Posterior cingulate gyrus (tissue), 11 donors: Measurements from ENCODE around the gene FAM229A.

Experiments
- DNase-seq, 10 donors: peaks; one replicate each; pipeline versions ENCODE4 v3.0.0 to v3.0.0-alpha.2; 2020 to 2021; ENCODE audit warnings: mixed read lengths in 3 of 10
- intact Hi-C: fragments of 100-400 bp; cut with DNase I; formaldehyde crosslinking; loops from one replicate; pipeline ENCODE4 v1.15.1; 2023

The FAM229A gene

DNA sequence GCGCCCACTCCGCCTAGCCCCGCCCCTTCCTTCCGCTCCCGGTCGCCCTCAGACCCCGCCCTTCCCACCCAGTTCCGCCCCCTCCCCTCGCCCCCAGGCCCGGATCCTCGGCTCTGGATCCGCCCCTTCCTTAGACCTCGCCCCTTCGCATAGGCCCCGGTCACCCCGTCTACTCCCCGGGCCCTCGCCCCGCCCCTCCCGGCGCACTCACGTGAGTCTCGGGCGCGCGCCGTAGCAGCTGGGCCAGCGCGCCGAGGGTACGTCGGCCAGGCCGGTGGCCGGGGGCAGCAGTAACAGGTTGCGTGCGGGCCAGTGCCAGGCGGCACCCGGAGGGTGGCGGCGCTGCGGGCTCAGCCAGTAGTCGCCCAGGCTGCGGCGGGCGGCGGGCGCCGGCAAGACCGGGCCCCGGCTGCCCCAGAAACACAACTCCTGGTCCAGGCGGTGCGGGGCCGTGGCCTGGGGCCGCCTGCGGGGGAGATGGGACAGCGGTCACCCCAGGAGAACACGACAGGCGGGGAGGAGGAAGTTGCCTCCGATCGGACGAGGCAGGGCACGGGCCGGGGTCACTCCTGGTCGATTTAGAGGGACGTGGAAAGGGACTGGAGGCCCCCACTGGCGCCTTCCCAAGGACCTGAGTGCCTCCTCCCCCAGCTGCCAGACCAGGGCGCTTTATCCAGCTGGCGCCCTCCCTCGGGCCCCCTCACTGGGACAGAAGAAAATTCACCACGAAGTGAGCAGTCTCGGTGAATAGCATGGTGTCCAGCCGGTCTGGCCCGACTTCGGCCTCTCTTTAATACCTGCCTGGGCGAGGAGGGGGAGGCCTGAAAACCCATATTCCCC is 10.7 kb downstream of the FAM229A start:
- intact Hi-C loops = loop anchor here (1.0 kb wide), 1 partner anchor 10 kb away; no protein-coding TSS in a partner anchor
- DNase-seq = peak; percentile 83 to 99 (median 87)

DNA sequence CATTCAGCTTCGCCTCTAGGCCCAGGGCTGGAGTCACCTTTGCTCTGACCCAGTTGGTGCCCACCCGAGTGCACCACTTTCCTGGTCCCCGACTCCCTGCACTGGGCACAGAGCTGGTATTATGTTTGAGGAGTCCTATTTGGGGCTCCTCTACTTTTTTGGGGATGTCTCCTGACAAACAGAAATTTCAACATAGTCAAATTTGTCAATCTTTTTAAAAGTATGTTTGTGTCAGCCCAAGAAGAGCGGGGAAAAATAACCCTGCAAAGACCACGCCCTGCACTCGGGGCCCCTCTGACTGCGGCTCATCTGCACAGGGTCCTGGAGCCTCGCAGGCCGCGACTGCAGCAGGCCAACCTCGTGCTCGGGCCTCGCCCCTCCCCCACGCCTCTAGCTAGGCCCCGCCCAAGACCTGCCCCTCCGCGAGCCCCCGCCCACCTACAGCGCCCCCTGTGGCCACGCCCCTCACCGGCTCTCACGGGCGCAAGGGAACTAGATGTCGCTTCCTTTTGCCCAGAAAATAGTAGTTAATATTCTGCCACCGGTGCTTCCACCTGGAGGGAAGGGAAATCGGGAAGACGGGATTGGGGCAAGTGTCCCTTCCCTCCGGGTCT is 11.4 kb downstream of the FAM229A start:
- intact Hi-C loops = loop anchor here (1.0 kb wide), 1 partner anchor 10 kb away; no protein-coding TSS in a partner anchor
- DNase-seq = peak; percentile 54 to 96 (median 72)

DNA sequence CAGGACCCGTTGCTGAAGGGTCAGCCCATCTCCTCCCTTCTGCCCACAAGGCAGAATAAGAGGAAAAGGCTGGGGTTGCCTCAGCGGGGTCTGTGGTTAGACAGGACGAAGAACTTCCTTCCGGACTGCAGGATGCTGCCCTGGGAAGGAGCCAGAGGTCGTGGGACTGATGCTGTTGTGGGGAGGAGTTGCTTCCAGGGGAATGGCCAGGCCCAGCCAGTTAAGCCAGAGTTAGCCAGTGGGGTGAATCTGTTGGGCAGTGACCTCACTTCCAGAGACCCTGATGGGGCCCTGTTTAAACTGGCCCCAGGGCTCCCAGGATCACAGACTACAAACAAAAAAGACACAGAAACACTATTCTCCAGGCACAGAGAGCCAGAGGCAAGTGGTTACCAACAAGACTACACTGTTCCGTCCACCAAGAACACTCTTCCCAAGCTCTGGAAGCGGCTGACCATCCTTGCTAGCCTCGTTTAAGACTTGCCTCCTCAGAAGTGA is 13.0 kb downstream of the FAM229A start:
- intact Hi-C loops = no loop called here
- DNase-seq = peak in 1 of 10 donors; percentile 84

DNA sequence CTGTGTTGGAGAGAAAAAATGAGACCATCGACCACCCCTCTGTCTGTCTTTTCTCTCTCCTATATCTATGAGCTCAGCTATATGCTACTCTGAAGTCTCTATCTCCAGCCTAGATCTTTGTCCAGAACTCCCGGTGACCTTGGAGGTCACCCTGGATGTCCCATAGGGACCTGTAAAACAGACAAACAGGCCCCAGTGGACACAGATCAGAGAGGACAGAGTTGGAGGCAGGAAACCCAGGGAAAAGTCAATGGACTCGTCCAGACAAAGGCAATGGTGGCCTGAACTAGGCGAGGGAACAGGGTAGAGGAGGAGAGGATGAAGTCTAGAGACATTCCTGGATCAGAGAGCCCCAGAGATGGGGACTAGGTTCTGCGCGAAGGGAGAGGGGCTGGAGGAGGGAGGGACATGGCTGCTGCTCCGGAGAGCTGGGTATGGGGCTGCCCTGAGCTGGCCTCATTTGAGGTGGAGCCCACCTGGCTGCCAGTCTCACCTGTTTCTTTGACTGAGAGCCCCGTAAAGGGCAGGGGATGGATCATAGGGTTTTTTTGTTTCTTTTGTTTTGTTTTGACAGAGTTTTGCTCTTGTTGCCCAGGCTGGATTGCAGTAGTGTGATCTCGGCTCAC is 15.6 kb downstream of the FAM229A start:
- intact Hi-C loops = no loop called here
- peak in 2 of 10 donors; percentile 55 to 61 for DNase-seq

DNA sequence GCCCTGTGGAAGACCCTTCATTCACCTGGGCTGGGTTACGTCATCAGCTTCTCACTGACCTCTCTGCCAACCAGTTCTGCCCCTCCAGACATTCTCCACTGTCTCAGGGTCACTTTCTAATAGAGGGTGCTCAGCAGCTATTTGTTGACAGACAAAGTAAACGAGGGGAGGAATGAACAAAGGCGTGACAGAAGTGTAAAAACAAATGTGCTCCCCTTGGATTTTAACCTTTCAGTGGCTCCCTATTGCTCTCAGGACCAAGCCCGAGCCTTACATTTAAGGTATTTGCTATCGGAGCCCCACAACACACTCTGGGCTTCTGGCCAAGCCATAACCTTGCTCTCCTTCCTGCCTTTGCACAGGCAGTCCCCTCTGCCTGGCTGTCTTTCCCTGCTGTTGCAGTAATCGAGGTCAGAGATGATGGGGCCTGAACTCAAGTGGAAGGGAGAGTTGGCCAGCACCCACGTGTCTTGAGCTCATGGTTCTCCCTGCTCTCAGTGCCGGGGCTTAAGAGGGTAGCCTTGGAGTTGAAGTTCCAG is 16.9 kb downstream of the FAM229A start:
- DNase-seq = no peak
- intact Hi-C loops = no loop called here

DNA sequence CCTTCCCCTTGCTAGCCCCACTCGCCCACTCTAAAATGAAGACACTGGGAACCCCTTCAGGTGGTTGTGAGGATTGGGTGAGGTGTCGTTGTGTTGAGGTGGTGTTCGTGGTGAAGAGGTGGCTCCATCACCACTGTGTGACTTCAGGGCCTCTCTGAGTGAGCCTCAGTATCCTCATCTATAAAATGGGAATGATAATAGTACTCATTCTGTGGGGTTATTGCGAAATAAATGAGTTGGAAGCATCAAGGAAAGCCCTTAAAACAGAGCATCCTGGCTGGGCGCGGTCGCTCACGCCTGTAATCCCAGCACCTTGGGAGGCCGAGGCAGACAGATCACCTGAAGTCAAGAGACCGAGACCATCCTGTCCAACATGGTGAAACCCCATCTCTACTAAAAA is 19.6 kb downstream of the FAM229A start:
- DNase-seq = no peak
- intact Hi-C loops = no loop called here

DNA sequence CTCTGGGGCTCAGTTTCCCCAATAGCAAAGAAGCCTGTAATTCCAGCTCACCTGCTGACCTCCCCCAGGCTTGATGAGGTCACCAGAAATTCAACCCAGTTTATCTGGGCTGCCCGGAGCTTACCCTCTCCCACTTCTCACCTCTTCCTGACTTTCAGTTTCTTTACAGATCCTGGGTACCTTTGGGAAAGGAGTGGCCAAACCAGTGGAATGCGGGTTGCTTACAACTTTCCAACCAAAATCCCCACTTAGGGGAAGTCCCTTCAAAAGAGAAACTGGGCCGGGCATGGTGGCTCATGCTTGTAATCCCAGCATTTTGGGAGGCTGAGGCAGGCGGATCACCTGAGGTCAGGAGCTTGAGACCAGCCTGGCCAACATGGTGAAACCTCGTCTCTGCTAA is 20.3 kb downstream of the FAM229A start:
- peak in 1 of 10 donors; percentile 18 for DNase-seq
- intact Hi-C loops = loop anchor here (1.0 kb wide), 1 partner anchor 9 kb away; no protein-coding TSS in a partner anchor

DNA sequence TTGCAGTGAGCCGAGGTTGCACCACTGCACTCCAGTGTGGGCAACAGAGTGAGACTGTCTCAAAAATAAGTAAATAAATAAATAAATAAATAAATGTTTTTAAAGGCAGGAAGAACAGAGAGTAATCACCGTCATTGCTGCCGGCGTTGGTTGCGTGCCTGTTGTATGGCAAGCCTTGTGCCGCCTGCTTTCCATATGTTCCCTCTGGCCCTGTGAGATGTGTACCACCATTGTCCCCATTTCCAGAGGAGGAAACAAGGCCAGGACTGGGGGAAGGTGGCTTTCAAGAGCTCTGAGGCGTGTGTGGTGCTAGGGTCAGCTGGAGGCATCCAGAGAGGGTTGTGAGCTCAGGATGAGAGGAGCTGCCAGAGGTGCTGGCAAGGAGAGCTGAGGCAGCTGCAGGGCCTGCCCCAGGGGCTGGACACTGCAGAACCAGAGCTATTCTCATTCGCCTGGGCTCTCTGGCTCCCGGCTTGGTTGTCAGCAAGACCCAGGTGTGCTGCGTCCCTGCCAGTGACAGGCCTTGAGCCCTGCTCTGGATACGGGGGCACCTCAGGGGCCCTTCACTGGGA is 21.0 kb downstream of the FAM229A start:
- intact Hi-C loops = loop anchor here (1.0 kb wide), 1 partner anchor 10 kb away; no protein-coding TSS in a partner anchor
- peak in 4 of 10 donors; percentile 36 to 89 (median 58) for DNase-seq

DNA sequence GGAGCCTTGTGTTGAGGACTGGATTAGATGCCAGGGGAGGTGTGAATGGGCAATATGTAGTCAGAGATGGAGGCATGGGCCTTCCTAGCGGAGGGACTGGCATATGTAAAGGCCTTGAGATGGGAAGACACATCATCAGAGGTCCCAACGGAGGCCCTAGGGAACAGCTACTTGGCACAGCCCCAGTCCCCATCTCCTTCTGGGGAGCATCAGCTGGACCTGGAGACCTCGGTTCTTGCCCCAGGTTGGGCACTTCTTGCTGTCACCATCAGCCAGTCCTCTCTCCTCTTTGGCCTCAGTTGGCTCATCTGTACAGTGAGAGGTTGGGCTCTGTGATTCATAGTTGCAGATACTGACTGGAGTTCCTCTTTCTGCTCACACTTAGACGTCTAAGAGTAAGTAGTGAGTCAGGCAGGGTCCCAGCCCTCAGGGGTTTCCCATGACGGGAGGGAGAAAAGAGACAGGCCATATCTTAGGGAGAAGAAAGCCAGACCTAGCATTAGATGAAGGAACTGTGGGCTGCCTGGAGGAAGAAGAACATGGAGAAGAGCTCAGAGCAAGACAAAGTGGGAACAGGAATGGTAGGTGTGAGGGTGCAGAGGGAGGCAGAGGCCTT is 22.8 kb downstream of the FAM229A start:
- DNase-seq = peak in 1 of 10 donors; percentile 18

DNA sequence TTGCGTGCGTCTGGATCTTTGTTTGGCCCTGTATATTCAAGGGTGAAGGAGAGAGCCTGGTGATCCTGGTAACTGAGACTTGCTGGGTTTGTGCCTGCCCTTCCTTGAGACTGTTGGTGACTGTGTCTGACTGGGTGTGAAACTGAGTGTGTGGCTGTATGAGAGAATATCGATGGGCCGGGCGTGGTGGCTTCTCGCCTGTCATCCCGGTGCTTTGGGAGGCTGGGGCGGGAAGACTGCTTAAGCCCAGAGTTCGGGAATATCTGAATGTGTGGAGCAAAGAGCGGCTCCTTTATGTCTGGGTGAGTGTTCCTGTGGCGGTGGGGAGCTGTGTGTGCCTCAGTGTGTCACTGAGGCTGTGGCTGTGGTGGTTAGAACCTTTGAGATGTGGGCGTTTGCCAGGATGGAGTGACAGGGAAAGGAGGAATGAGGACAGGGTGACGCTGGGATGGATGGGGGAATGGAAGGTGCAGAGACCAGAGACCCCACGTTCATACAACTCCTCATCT is 23.6 kb downstream of the FAM229A start:
- peak in 2 of 10 donors; percentile 41 to 58 for DNase-seq
- intact Hi-C loops = loop anchor here (10.0 kb wide), 1 partner anchor 124 kb away; no protein-coding TSS in a partner anchor

More for the DNA sequence above, 22.8 kb downstream of the FAM229A start:
- intact Hi-C loops = loop anchor here (10.0 kb wide), 1 partner anchor 125 kb away; no protein-coding TSS in a partner anchor

DNA sequence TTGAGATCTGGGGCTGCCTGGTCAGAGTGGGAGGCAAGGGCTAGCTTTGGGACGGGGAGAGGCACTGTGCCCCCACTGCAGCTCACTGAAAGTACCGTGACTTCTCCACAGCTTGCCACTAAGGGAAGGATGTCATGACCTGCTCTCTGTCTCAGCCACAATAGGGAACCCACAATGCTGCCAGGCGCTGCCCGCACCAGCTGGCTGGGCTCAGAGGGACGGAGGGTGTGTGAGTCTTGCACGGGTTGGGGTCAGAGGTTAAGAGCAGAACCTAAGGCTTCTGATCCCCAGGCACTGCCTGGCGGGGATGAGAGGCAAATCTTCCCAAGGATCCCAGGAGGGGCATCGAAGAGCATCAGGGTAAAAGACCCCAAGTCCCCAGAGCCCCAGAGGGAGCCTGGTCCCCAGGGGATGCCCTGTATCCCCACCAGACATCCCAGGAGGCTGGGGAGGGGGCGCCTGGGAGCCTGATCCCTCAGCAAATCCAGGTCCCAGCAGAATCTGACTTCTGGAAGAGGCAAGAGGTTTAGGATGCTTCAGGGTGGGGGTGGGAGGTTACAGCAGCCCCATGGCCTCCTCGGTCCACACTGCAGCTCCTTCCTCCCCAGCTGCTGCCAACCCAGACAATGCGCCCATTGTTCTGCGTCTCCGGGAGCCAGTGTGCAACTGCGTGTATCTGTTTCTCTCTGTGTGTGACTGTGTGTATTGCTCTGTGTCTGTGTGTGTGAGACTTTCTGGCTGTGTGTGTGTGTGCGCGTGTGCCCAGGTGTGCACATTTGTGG is 24.2 kb downstream of the FAM229A start:
- peak; percentile 73 to 98 (median 88) for DNase-seq
- intact Hi-C loops = loop anchor here (10.0 kb wide), 1 partner anchor 123 kb away; no protein-coding TSS in a partner anchor

DNA sequence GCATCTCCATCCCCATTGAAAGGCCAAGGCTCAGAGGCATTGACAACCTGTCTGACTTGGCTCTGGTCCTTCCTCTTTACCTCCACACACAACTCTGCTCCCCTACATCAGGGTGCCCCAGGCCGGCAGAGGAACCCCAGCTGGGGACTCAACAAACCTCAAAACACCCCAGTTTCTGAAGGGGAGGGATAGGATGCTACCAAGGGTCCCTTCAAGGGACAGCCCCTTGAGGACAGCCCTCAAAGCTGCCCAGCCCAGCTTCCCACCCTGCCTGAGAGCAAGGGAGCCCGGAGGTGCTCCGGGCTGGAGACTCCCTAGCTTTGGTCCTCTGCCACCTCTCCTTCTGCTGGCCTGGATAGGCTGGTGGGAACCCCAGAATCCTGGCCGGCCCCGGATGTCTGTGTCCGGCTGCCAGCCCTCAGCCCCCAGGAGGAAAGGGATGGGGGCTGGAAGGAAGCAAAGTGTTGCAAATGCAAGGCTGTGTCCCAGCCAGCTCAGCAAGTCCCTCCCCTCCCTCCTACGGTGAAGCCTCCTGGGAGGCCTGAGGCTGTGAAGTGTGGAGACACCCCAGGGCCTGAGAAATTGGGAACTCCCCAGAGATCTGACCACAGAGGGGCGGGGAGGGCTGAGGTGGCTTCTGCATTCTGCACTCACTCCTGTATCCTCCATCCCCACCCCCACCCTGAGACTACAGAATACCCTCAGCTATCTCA is 25.2 kb downstream of the FAM229A start:
- intact Hi-C loops = loop anchor here (10.0 kb wide), 1 partner anchor 122 kb away; no protein-coding TSS in a partner anchor
- DNase-seq = peak in 1 of 10 donors; percentile 78

DNA sequence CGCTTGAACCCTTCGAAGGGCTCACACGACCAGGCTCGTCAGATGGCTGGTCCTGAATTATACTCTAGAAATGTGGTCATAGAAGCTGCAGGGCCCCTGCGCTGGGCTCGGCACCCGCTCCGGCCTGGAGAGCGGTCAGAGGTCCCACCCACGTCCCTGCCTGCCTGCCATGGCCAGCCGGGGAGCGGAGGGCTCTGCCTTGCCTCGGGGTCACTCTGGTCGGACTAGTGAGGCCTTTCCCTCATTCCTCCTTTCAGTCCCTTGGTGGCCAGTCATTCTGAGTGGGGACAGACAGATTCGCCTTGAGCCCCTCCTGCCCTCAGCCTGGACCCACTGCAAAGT is 25.7 kb downstream of the FAM229A start:
- intact Hi-C loops = loop anchor here (10.0 kb wide), 1 partner anchor 122 kb away; no protein-coding TSS in a partner anchor
- DNase-seq = no peak

DNA sequence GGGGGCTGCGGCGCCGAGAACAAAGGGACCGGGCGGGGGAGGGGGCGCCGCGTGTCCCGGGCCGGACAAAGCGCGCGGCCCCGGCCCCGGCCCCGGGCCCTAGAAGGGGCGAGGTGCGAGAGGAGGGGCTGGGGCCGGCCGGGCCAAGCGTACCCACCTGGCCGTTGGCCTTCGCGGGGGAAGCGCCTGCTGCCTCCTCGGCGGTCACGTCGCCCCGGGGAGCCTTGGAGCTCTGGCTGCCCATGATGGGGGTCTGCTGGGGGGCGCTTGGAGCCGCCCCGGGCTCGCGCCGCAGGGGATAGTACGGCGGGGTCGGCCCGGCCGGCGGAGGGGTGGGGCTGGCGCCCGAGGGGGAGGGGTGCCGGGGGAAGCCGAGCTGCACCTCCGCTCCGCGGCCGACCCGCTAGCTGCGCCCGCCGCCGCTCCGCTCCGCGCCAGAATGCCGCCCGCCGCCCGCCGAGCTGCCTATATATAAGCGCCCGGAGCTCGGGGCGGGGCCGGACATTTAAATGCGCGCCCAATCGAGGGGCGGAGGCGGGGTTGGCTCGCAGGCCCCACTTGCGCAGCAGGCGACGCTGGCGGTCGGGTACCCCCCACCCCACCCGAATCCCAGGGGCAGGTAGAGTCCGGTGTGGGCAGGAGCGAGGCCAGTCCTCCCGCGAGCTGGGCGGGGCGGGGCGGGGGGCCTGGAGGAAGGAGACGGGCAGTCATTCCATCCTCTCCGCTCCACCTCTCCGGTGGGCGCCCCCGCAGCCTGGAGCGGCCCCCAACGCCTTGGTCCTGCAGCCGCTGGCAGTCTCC is 26.3 kb downstream of the FAM229A start, which contains the start of gene MARCKSL1:
TSS of gene MARCKSL1 (minus strand) at position 444 of the 801 bp plus-strand sequence. CDS start at position 244, 200 bp downstream.
- DNase-seq = peak; percentile 78 to 98 (median 87)
- intact Hi-C loops = loop anchor here (10.0 kb wide), 1 partner anchor 121 kb away; no protein-coding TSS in a partner anchor

DNA sequence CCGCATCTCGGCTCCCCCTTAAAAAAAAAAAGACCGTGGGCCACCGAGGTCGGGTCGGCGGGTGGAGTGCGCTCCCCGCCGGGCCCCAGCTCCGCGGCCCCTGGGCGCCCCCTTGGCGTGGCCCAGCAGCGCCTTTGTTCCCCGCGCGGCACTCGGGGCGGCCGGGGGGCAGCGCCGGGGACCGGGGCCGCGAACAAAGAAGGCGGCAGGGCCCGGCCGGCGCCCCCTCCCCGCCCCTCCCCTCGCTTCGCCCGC is 26.8 kb downstream of the FAM229A start:
- DNase-seq = no peak
- intact Hi-C loops = loop anchor here (10.0 kb wide), 1 partner anchor 121 kb away; no protein-coding TSS in a partner anchor

DNA sequence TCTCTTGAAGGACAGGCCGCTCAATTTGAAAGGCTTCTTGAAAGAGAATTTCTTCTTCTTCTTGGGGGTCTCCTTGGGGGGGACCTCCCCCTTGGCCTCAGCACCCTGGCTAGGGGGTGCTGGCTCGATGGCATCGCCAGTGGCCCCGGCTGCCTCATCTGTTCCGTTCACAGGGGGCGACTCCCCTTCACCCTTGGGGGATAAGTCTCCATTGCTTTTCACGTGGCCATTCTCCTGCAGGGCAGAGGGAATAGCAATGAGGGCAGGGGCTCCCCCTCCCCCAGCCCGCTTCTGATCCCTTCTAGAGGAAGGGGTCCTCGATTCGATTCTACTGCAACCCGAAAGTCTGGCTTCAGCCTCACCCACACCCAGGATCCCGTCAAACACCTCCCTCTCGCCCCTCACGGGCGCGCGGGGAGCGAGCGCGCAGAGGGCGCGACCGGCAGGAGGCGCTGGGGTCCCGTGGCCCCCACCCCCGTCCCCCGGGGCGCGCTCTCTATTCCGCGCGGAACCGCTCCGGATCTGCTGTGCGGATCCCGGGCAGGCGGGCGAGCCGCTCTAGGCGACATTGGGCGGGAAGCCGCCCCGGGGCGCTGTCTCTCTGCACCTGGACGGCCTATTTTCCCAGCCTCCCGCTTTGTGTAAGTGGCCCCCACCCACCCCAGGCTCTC is 27.3 kb downstream of the FAM229A start:
- DNase-seq = peak in 5 of 10 donors; percentile 31 to 93 (median 84)
- intact Hi-C loops = loop anchor here (5.0 to 10.0 kb wide), 2 partner anchors 93 to 120 kb away; no protein-coding TSS in a partner anchor
